K562 (cell line): Measurements from ENCODE around the gene ZNF8. TPM values are rescaled to one million over a fixed set of nuclear protein-coding genes. Genes with fewer than 3 reads are reported as not detected.

Experiments
- ATAC-seq: fragments of 200-7000 bp; cut with Tn5 transposase; 3 replicates; pipeline ENCODE4 v1.9.1; 2020; ENCODE audit warnings: moderate library complexity
- BruUV-seq: library from RNA; stranded (reverse); fragments of 400-500 nt; replicated peaks from 2 replicates; lab custom pipeline; 2021; lab: Mats Ljungman, UMichigan
- CTCF ChIA-PET: fragments of 300-600 bp; formaldehyde crosslinking; extraction: SDS; loops from one replicate; lab custom pipeline; 2021; ENCODE audit warnings: low intra/inter-chr PET ratio; lab: Yijun Ruan, JAX
- POLR2A ChIA-PET: fragments of 300-600, 350-650 bp; sonication (Branson Sonifier 250); formaldehyde crosslinking; extraction: SDS; loops from one replicate; lab custom pipeline; 2021; ENCODE audit warnings: antibody characterized with exemption, inconsistent platforms; lab: Yijun Ruan, JAX
- DNase-seq, 4 experiments: peaks; one replicate each; pipeline versions ENCODE4 v3.0.0 to v3.0.0-alpha.2; 2011 to 2018; ENCODE audit warnings: low spot score in 3 of 4, mixed read lengths in 3 of 4; ENCODE audit errors: extremely low read depth in 1 of 4
- FAIRE-seq: peaks from 2 replicates; lab custom pipeline; 2011; peaks lifted over from hg19 to GRCh38; lab: Jason Lieb, UNC
- H2AFZ ChIP-seq: 2 replicates; pipeline ENCODE4 v1.6.0; 2011; ENCODE audit warnings: low read depth, low read length, control low read depth, inconsistent platforms
- H3K27ac ChIP-seq: fragments of 200-600 bp; 3 replicates; pipeline ENCODE4 v1.8.0; 2011; ENCODE audit warnings: low read depth, mild to moderate bottlenecking, control low read depth, inconsistent platforms, low read length, moderate library complexity, mixed read lengths; ENCODE audit errors: extremely low read depth
- H3K27me3 ChIP-seq, 2 experiments: fragments of 300-600 bp in 1 of 2; 2 replicates in 1 of 2; 3 replicates in 1 of 2; pipeline versions ENCODE4 v1.6.0 to v1.8.0; 2011; ENCODE audit warnings: inconsistent platforms in 2 of 2, low read length in 2 of 2, mild to moderate bottlenecking in 1 of 2, mixed read lengths in 1 of 2, moderate library complexity in 1 of 2; ENCODE audit not compliant: control insufficient read depth in 2 of 2, insufficient read depth in 2 of 2
- H3K36me3 ChIP-seq: fragments of 300-600 bp; 3 replicates; pipeline ENCODE4 v1.8.0; 2011; ENCODE audit warnings: mild to moderate bottlenecking, low read length, inconsistent platforms; ENCODE audit not compliant: control insufficient read depth, insufficient read depth
- H3K4me1 ChIP-seq, 2 experiments: fragments of 200-600 bp in 1 of 2; replicated peaks in 1 of 2; 2 replicates in 1 of 2; 3 replicates in 1 of 2; pipeline versions ENCODE4 v1.5.1 to v1.8.0; 2011; ENCODE audit warnings: inconsistent platforms in 2 of 2, low read length in 2 of 2, mild to moderate bottlenecking in 1 of 2, mixed read lengths in 1 of 2, moderate library complexity in 1 of 2; ENCODE audit not compliant: control insufficient read depth in 2 of 2, insufficient read depth in 2 of 2
- H3K4me2 ChIP-seq: 2 replicates; pipeline ENCODE4 v1.6.1; 2011; ENCODE audit warnings: low read length, control low read depth, inconsistent platforms, mixed read lengths; ENCODE audit not compliant: insufficient read depth
- H3K4me3 ChIP-seq: fragments of 200-600 bp; sonication (generic), shearing (Covaris generic); 2 replicates; pipeline ENCODE4 v1.5.1; 2016; ENCODE audit warnings: control low read depth, inconsistent platforms
- H3K79me2 ChIP-seq: fragments of 200-600 bp; 3 replicates; pipeline ENCODE4 v1.8.0; 2011; ENCODE audit warnings: low read length, inconsistent platforms; ENCODE audit not compliant: control insufficient read depth, insufficient read depth
- H3K9ac ChIP-seq, 2 experiments: 2 replicates each; pipeline versions ENCODE4 v1.6.0 to v1.6.1; 2011; ENCODE audit warnings: low read depth in 2 of 2, low read length in 2 of 2, control low read depth in 1 of 2, inconsistent platforms in 1 of 2, mild to moderate bottlenecking in 1 of 2, mixed read lengths in 1 of 2; ENCODE audit not compliant: insufficient read depth in 1 of 2
- H3K9me1 ChIP-seq: one replicate; pipeline ENCODE4 v1.6.0; 2011; ENCODE audit warnings: inconsistent platforms, mild to moderate bottlenecking, low read length, moderate library complexity; ENCODE audit not compliant: control insufficient read depth, insufficient read depth
- H3K9me3 ChIP-seq: replicated peaks from 2 replicates; pipeline ENCODE4 v1.5.1; 2011; ENCODE audit warnings: low read depth, low read length, inconsistent platforms; ENCODE audit not compliant: control insufficient read depth, insufficient read depth
- H4K20me1 ChIP-seq: replicated peaks from 2 replicates; pipeline ENCODE4 v1.6.1; 2011; ENCODE audit warnings: low read length, inconsistent platforms, mixed read lengths; ENCODE audit not compliant: control insufficient read depth, insufficient read depth
- CHD1 ChIP-seq: fragments of 200-600 bp; sonication (generic); IDR thresholded peaks from one replicate; pipeline ENCODE4 v1.6.1; 2012; ENCODE audit warnings: mild to moderate bottlenecking, moderate library complexity, low read length, inconsistent platforms
- DACH1 ChIP-seq: fragments of 450-650 bp; IDR thresholded peaks from 2 replicates; pipeline ENCODE4 v1.6.1; 2018; ENCODE audit not compliant: partially characterized antibody
- EP400 ChIP-seq: fragments of 450-650 bp; IDR thresholded peaks from 2 replicates; pipeline ENCODE4 v1.6.1; 2017; ENCODE audit warnings: antibody characterized with exemption, mild to moderate bottlenecking, moderate library complexity
- JUN ChIP-seq, 2 experiments: sonication (generic) in 1 of 2; formaldehyde crosslinking in 1 of 2; IDR thresholded peaks; 2 replicates each; pipeline versions ENCODE4 v1.6.1 to v1.8.0; 2012 to 2022; ENCODE audit warnings: borderline replicate concordance in 2 of 2, mild to moderate bottlenecking in 2 of 2, improper control_type of control experiment in 1 of 2, low read depth in 1 of 2, low read length in 1 of 2, missing genetic modification reagents in 1 of 2
- LCOR ChIP-seq: sonication (generic); formaldehyde crosslinking; IDR thresholded peaks from 2 replicates; pipeline ENCODE4 v1.8.0; 2022; ENCODE audit warnings: mild to moderate bottlenecking, missing genetic modification reagents
- NFRKB ChIP-seq: fragments of 450-650 bp; IDR thresholded peaks from 2 replicates; pipeline ENCODE4 v1.6.1; 2016; ENCODE audit warnings: low read depth
- POLR2G ChIP-seq: fragments of 200-400 bp; formaldehyde crosslinking; IDR thresholded peaks from 2 replicates; pipeline ENCODE4 v1.6.1; 2017; ENCODE audit warnings: low read depth, mild to moderate bottlenecking, antibody characterized with exemption, low read length, moderate library complexity
- RNF2 ChIP-seq: sonication (generic); IDR thresholded peaks from 2 replicates; pipeline ENCODE4 v1.6.1; 2016
- SMARCA4 ChIP-seq: fragments of 450-650 bp; IDR thresholded peaks from 2 replicates; pipeline ENCODE4 v1.6.1; 2016
- ZKSCAN1 ChIP-seq: fragments of 150-350 bp; IDR thresholded peaks from 2 replicates; pipeline ENCODE4 v1.6.1; 2016; ENCODE audit warnings: low read depth, low read length
- ZNF717 ChIP-seq: fragments of 250-450 bp; sonication (Bioruptor Pico); IDR thresholded peaks from 2 replicates; pipeline ENCODE4 v1.5.0; 2021
- WGBS: fragments of 100-300 bp; shearing (Covaris generic); methylation state at CpG from one replicate; pipeline ENCODE4 v1.1.6; 2016; ENCODE audit warnings: low coverage, mixed read lengths; ENCODE audit not compliant: insufficient coverage; ENCODE audit errors: missing lambda C conversion rate; 5-methylcytosine and 5-hydroxymethylcytosine counted together
- in situ Hi-C: fragments of 300-500 bp; cut with MboI; formaldehyde crosslinking; loops from 4 replicates; pipeline ENCODE4 v1.15.0; 2018; ENCODE audit warnings: inconsistent platforms, mixed read lengths
- intact Hi-C: fragments of 100-400 bp; cut with micrococcal nuclease; formaldehyde crosslinking; loops from 2 replicates; pipeline ENCODE4 v1.14.2; 2022
- polyA plus RNA-seq, 8 experiments: library from polyadenylated mRNA; depleted of rRNA in 4 of 8; stranded (reverse) in 5 of 8; unstranded in 3 of 8; fragments of >200 nt; fragmentation: Nextera tagmentation in 2 of 8; fragmentation: Illumina TruSeq in 1 of 8; extraction: Ambion mirVana in 2 of 8; extraction: Trizol in 1 of 8; gene quantifications; 2 replicates each; pipeline versions ENCODE4 v1.2.1 to v1.2.3, GENCODE V29; 2011 to 2014; ENCODE audit warnings: inconsistent platforms in 1 of 8, missing spikeins in 1 of 8
- total RNA-seq, 7 experiments: library from RNA; depleted of rRNA in 6 of 7; stranded (reverse); fragments of >200 nt in 6 of 7; fragmentation: Illumina TruSeq in 2 of 7; extraction: Trizol in 2 of 7; gene quantifications; 2 replicates each; pipeline versions ENCODE4 v1.2.1 to v1.2.3, GENCODE V29; 2011 to 2021; ENCODE audit warnings: low replicate concordance in 1 of 7
- TF ChIP-seq, protein P1 (sequence below): fragments of 450-650 bp; IDR thresholded peaks from 2 replicates; pipeline ENCODE4 v1.6.1; 2018; ENCODE audit not compliant: partially characterized antibody
- TF ChIP-seq, protein P2 (sequence below): sonication (generic); formaldehyde crosslinking; IDR thresholded peaks from 2 replicates; pipeline ENCODE4 v1.8.0; 2022; ENCODE audit warnings: mild to moderate bottlenecking, missing genetic modification reagents

ZNF8 gene
- total and polyA plus RNA-seq, 9 of the 15 experiments (the other 6 are each of a cell fraction or from before 2014, with no cell fraction given), result 0.71 to 7.7 (median 4.7) TPM

DNA sequence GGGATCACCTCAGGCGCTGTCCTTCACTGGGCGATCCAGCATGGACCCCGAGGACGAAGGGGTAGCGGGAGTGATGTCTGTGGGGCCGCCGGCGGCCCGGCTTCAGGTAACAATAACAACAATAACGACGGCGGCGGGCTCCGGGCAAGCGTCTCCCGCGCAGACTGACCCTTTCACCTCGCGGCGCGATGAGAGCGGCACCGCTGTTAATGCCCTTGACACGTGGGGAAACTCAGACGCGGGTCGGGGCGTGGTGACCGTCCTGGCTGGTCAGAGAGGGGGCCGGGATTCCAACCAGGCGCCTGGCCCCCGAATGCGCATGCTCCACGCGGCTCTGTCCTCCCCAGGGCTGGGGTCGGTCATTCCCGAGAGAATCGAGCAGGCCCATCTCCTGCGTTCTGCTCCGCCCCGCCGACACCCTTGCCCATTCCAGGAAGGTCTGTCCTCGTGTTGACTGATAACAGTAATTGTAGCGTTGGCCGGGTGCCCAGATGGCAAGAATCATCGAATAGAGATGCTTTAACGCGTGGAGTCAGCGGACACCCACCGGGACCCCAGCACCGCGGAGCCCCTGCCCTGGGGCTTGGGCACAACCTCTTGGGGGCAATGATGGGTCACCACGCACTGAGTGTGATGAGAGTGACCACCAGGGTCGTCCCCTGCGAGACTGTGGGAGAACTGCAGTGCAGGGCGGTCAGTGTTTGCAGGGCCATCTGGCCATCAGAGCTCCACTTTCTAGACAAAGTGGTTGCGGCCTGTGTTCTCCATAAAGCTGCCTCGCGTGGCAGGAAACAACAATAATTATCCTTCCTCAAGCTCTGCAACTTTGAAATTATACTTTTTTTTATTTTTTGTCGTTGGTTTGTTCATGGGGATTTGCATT, 528 bp downstream of the ZNF8 start:
- intact Hi-C loops, result loop anchor here (5.0 kb wide), 1 partner anchor 128 kb away; the partner anchor contains the start of gene ZNF584
- Histone ChIP-seq H3K9me3 (peaks cover 2% of the 10 kb centered on the region; the same call in 1 of the 2 replicates), H2AFZ (peak overlapping the region; percentile 85), H3K36me3 (peaks cover 23% of the 10 kb centered on the region; the same call in 2 of the 3 replicates), H3K79me2 (peaks cover 65% of the 10 kb centered on the region), H3K4me2 (peak overlapping the region; percentile 89), H3K4me1 (peaks cover 10 to 19% of the 10 kb centered on the region in 2 experiments; a peak in 4 of 5 replicates), H3K27ac (peak overlapping the region; percentile 84), H4K20me1 (no peaks in the 10 kb centered on the region), H3K9ac (peak overlapping the region; percentile 93 to 100), H3K9me1 (no peaks in the 10 kb centered on the region), H3K27me3 (no peaks in the 10 kb centered on the region), H3K4me3 (peak overlapping the region; percentile 64)
- ChIA-PET CTCF (no interaction called here), POLR2A (interaction anchor here (0.6 to 1.6 kb wide), 7 partner anchors 9 to 276 kb away, joined by 3 to 5 read pairs (median 4); partner anchors contain the start of genes ERVK3-1 and ZNF274)
- peak; percentile 76 for ATAC-seq
- peak; percentile 80 to 87 (median 84) for DNase-seq
- peak; percentile 71 for FAIRE-seq
- WGBS, result 2% methylated on average over 60 of the region's 60 CpGs
- in situ Hi-C loops, result no loop called here
- BruUV-seq, result TSS peak; percentile 62
- TF ChIP-seq, protein P1, sequence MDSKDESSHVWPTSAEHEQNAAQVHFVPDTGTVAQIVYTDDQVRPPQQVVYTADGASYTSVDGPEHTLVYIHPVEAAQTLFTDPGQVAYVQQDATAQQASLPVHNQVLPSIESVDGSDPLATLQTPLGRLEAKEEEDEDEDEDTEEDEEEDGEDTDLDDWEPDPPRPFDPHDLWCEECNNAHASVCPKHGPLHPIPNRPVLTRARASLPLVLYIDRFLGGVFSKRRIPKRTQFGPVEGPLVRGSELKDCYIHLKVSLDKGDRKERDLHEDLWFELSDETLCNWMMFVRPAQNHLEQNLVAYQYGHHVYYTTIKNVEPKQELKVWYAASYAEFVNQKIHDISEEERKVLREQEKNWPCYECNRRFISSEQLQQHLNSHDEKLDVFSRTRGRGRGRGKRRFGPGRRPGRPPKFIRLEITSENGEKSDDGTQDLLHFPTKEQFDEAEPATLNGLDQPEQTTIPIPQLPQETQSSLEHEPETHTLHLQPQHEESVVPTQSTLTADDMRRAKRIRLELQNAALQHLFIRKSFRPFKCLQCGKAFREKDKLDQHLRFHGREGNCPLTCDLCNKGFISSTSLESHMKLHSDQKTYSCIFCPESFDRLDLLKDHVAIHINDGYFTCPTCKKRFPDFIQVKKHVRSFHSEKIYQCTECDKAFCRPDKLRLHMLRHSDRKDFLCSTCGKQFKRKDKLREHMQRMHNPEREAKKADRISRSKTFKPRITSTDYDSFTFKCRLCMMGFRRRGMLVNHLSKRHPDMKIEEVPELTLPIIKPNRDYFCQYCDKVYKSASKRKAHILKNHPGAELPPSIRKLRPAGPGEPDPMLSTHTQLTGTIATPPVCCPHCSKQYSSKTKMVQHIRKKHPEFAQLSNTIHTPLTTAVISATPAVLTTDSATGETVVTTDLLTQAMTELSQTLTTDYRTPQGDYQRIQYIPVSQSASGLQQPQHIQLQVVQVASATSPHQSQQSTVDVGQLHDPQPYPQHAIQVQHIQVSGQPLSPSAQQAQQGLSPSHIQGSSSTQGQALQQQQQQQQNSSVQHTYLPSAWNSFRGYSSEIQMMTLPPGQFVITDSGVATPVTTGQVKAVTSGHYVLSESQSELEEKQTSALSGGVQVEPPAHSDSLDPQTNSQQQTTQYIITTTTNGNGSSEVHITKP, result no peak
- TF ChIP-seq EP400, result peak; percentile 89
- peak; percentile 66 for TF ChIP-seq LCOR (CRISPR knock-in tag)
- peak; percentile 73 for TF ChIP-seq POLR2G
- no peak for TF ChIP-seq ZNF717 (CRISPR knock-in tag)
- TF ChIP-seq CHD1, result peak; percentile 95
- no peak for TF ChIP-seq DACH1
- TF ChIP-seq RNF2, result 0 out of 2 replicates have a peak, but pooled peaks have one; percentile 13
- TF ChIP-seq, protein P2, sequence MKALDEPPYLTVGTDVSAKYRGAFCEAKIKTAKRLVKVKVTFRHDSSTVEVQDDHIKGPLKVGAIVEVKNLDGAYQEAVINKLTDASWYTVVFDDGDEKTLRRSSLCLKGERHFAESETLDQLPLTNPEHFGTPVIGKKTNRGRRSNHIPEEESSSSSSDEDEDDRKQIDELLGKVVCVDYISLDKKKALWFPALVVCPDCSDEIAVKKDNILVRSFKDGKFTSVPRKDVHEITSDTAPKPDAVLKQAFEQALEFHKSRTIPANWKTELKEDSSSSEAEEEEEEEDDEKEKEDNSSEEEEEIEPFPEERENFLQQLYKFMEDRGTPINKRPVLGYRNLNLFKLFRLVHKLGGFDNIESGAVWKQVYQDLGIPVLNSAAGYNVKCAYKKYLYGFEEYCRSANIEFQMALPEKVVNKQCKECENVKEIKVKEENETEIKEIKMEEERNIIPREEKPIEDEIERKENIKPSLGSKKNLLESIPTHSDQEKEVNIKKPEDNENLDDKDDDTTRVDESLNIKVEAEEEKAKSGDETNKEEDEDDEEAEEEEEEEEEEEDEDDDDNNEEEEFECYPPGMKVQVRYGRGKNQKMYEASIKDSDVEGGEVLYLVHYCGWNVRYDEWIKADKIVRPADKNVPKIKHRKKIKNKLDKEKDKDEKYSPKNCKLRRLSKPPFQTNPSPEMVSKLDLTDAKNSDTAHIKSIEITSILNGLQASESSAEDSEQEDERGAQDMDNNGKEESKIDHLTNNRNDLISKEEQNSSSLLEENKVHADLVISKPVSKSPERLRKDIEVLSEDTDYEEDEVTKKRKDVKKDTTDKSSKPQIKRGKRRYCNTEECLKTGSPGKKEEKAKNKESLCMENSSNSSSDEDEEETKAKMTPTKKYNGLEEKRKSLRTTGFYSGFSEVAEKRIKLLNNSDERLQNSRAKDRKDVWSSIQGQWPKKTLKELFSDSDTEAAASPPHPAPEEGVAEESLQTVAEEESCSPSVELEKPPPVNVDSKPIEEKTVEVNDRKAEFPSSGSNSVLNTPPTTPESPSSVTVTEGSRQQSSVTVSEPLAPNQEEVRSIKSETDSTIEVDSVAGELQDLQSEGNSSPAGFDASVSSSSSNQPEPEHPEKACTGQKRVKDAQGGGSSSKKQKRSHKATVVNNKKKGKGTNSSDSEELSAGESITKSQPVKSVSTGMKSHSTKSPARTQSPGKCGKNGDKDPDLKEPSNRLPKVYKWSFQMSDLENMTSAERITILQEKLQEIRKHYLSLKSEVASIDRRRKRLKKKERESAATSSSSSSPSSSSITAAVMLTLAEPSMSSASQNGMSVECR (CRISPR knock-in tag), result 0 out of 2 replicates have a peak, but pooled peaks have one; percentile 51
- TF ChIP-seq JUN (IDR thresholded peaks at IDR 0.05; ENCODE audit: borderline replicate concordance, low read depth, low read length), result no peak
- TF ChIP-seq JUN (CRISPR knock-in tag; IDR thresholded peaks at IDR 0.05; ENCODE audit: borderline replicate concordance), result 0 out of 2 replicates have a peak, but pooled peaks have one; percentile 33
- TF ChIP-seq ZKSCAN1, result 0 out of 2 replicates have a peak, but pooled peaks have one; percentile 5
- peak; percentile 57 for TF ChIP-seq SMARCA4
- 0 out of 2 replicates have a peak, but pooled peaks have one; percentile 61 for TF ChIP-seq NFRKB
